K562 (cell line): ENCODE data around the gene SERBP1. TPM values are rescaled to one million over a fixed set of nuclear protein-coding genes. Genes with fewer than 3 reads are reported as not detected.

Experiments used
- CEBPZ ChIP-seq: fragments of 150-350 bp; IDR thresholded peaks from 2 replicates; pipeline ENCODE4 v1.6.1; 2014; ENCODE audit warnings: low read depth, mild to moderate bottlenecking, low read length, borderline replicate concordance
- CREB3L1 ChIP-seq: fragments of 450-650 bp; IDR thresholded peaks from 2 replicates; pipeline ENCODE4 v1.6.1; 2014; ENCODE audit warnings: low read depth, mild to moderate bottlenecking, moderate library complexity, borderline replicate concordance
- FUS ChIP-seq: fragments of 200-400 bp; formaldehyde crosslinking; optimal IDR thresholded peaks from 2 replicates; pipeline ENCODE3; 2017; ENCODE audit warnings: low read depth, low read length
- GABPA ChIP-seq: fragments of 200-800 bp; sonication (Bioruptor generic); conservative IDR thresholded peaks from 2 replicates; pipeline ENCODE4 v1.6.1; 2016; ENCODE audit warnings: low read depth, missing genetic modification characterization, missing compliant biosample characterization
- GABPB1 ChIP-seq: sonication (generic); formaldehyde crosslinking; IDR thresholded peaks from 2 replicates; pipeline ENCODE4 v1.8.0; 2022; ENCODE audit warnings: mild to moderate bottlenecking, missing genetic modification reagents
- HNRNPUL1 ChIP-seq: fragments of 200-400 bp; formaldehyde crosslinking; IDR thresholded peaks from 2 replicates; pipeline ENCODE4 v1.6.1; 2017; ENCODE audit warnings: low read length
- KDM4B ChIP-seq, 2 experiments: fragments of 450-650 bp in 1 of 2; sonication (generic) in 1 of 2; IDR thresholded peaks; 2 replicates each; pipeline ENCODE4 v1.6.1; 2016 to 2017; ENCODE audit warnings: borderline replicate concordance in 2 of 2, antibody characterized with exemption in 1 of 2, low read depth in 1 of 2, mild to moderate bottlenecking in 1 of 2
- MTA1 ChIP-seq: fragments of 450-650 bp; IDR thresholded peaks from 2 replicates; pipeline ENCODE4 v1.6.1; 2017; ENCODE audit warnings: borderline replicate concordance
- NCOA1 ChIP-seq: fragments of 450-650 bp; IDR thresholded peaks from 2 replicates; pipeline ENCODE4 v1.6.1; 2016; ENCODE audit warnings: low read depth
- NKRF ChIP-seq: fragments of 450-650 bp; IDR thresholded peaks from 2 replicates; pipeline ENCODE4 v1.6.1; 2016; ENCODE audit warnings: borderline replicate concordance
- POLR2AphosphoS5 ChIP-seq: IDR thresholded peaks from 2 replicates; pipeline ENCODE4 v1.6.1; 2011; ENCODE audit warnings: mild to moderate bottlenecking, low read depth, low read length, moderate library complexity; ENCODE audit not compliant: control insufficient read depth, insufficient read depth
- POLR2G ChIP-seq: fragments of 200-400 bp; formaldehyde crosslinking; IDR thresholded peaks from 2 replicates; pipeline ENCODE4 v1.6.1; 2017; ENCODE audit warnings: low read depth, mild to moderate bottlenecking, antibody characterized with exemption, low read length, moderate library complexity
- POLR3A ChIP-seq: IDR thresholded peaks from 2 replicates; pipeline ENCODE4 v1.6.1; 2011; ENCODE audit warnings: borderline replicate concordance, mild to moderate bottlenecking, moderate library complexity; ENCODE audit not compliant: insufficient read length, insufficient read depth; ENCODE audit errors: extremely low read depth
- RB1 ChIP-seq: fragments of 450-650 bp; IDR thresholded peaks from 2 replicates; pipeline ENCODE4 v1.6.1; 2017; ENCODE audit warnings: low read depth, mild to moderate bottlenecking
- SIN3A ChIP-seq, 2 experiments: fragments of 150-350 bp in 1 of 2; IDR thresholded peaks; 2 replicates each; pipeline ENCODE4 v1.6.1; 2011 to 2016; ENCODE audit warnings: borderline replicate concordance in 2 of 2, low read depth in 2 of 2, low read length in 2 of 2, mild to moderate bottlenecking in 2 of 2, moderate library complexity in 2 of 2; ENCODE audit not compliant: control insufficient read depth in 1 of 2
- SREBF2 ChIP-seq: sonication (generic); formaldehyde crosslinking; IDR thresholded peaks from 2 replicates; pipeline ENCODE4 v1.4.0; 2020; ENCODE audit warnings: mild to moderate bottlenecking, missing genetic modification reagents
- TAF15 ChIP-seq: fragments of 200-400 bp; formaldehyde crosslinking; IDR thresholded peaks from 2 replicates; pipeline ENCODE4 v1.6.1; 2017; ENCODE audit warnings: mild to moderate bottlenecking, low read depth, low read length, moderate library complexity
- ZFPM2 ChIP-seq: fragments of 250-450 bp; sonication (Bioruptor Pico); IDR thresholded peaks from 2 replicates; pipeline ENCODE4 v1.5.1; 2022; ENCODE audit warnings: mild to moderate bottlenecking
- ZNF263 ChIP-seq: sonication (generic); formaldehyde crosslinking; IDR thresholded peaks from 2 replicates; pipeline ENCODE4 v1.8.0; 2022; ENCODE audit warnings: mild to moderate bottlenecking, missing genetic modification reagents, borderline replicate concordance
- ZNF316 ChIP-seq: fragments of 450-650 bp; IDR thresholded peaks from 2 replicates; pipeline ENCODE4 v1.6.1; 2016
- polyA plus RNA-seq, 8 experiments: library from polyadenylated mRNA; depleted of rRNA in 4 of 8; stranded (reverse) in 5 of 8; unstranded in 3 of 8; fragments of >200 nt; fragmentation: Nextera tagmentation in 2 of 8; fragmentation: Illumina TruSeq in 1 of 8; extraction: Ambion mirVana in 2 of 8; extraction: Trizol in 1 of 8; gene quantifications; 2 replicates each; pipeline versions ENCODE4 v1.2.1 to v1.2.3, GENCODE V29; 2011 to 2014; ENCODE audit warnings: inconsistent platforms in 1 of 8, missing spikeins in 1 of 8
- total RNA-seq, 7 experiments: library from RNA; depleted of rRNA in 6 of 7; stranded (reverse); fragments of >200 nt in 6 of 7; fragmentation: Illumina TruSeq in 2 of 7; extraction: Trizol in 2 of 7; gene quantifications; 2 replicates each; pipeline versions ENCODE4 v1.2.1 to v1.2.3, GENCODE V29; 2011 to 2021; ENCODE audit warnings: low replicate concordance in 1 of 7

SERBP1 gene
- total and polyA plus RNA-seq, 9 of the 15 experiments (the other 6 are each of a cell fraction or from before 2014, with no cell fraction given) = 79.9 to 761 (median 464) TPM

GRCh38 chr1:67430358-67431155, at the start of gene SERBP1 (continued):
- TF ChIP-seq CREB3L1 (peak; percentile 84), ZNF263 (peak; percentile 10; the same call in 1 of the 2 replicates), ZNF316 (peak; percentile 64), ZFPM2 (CRISPR knock-in tag) (0 out of 2 replicates have a peak, but pooled peaks have one; percentile 23), HNRNPUL1 (no peak), POLR2AphosphoS5 (peak; percentile 71), NCOA1 (0 out of 2 replicates have a peak, but pooled peaks have one; percentile 20), TAF15 (no peak), FUS (no peak), MTA1 (0 out of 2 replicates have a peak, but pooled peaks have one; percentile 55), RB1 (peak; percentile 67), SREBF2 (CRISPR knock-in tag) (0 out of 2 replicates have a peak, but pooled peaks have one; percentile 27), SIN3A (IDR thresholded peaks at IDR 0.05; ENCODE audit: borderline replicate concordance in 2 of 2, control insufficient read depth in 1 of 2, low read depth in 2 of 2, low read length in 2 of 2) (peak in 1 of 2 experiments; percentile 74; a peak in 2 of 4 replicates), GABPB1 (peak; percentile 92), NKRF (peak; percentile 83; the same call in 1 of the 2 replicates), KDM4B (IDR thresholded peaks at IDR 0.05; ENCODE audit: borderline replicate concordance in 2 of 2, low read depth in 1 of 2) (peak in 1 of 2 experiments; percentile 97; a peak in 2 of 4 replicates), POLR2G (peak; percentile 93), POLR3A (no peak), GABPA (peak; percentile 96), CEBPZ (no peak)
